ENCODE results near the gene FANCC.
"Not testable (repeated sequence)": the region's sequence is repeated elsewhere in the genome, so short reads cannot be mapped to it uniquely, and the experiment has no call there.

The FANCC gene

GRCh38 chr9:95338243-95338642, 20.7 kb upstream of the FANCC start:
- no peak for TF ChIP-seq CTCF (IDR thresholded peaks at IDR 0.05)
- Histone ChIP-seq H3K9me3 (no peaks in the 10 kb centered on the region), H3K27me3 (peaks cover 25% of the 10 kb centered on the region), H3K27ac (no peak overlapping the region), H3K36me3 (no peaks in the 10 kb centered on the region), H3K4me1 (ENCODE audit: control insufficient read depth in 1 of 2, insufficient read depth in 1 of 2, low read depth in 1 of 2, low read length in 1 of 2) (no peaks in the 10 kb centered on the region), H3K4me3 (ENCODE audit: low read depth in 1 of 2, low read length in 1 of 2) (no peak overlapping the region)

- Histone ChIP-seq H3K27me3 (peaks cover 20% of the 10 kb centered on the region), H3K4me3 (ENCODE audit: low read depth in 1 of 2, low read length in 1 of 2) (no peak overlapping the region), H3K4me1 (ENCODE audit: control insufficient read depth in 1 of 2, insufficient read depth in 1 of 2, low read depth in 1 of 2, low read length in 1 of 2) (no peaks in the 10 kb centered on the region), H3K27ac (no peak overlapping the region), H3K36me3 (no peaks in the 10 kb centered on the region), H3K9me3 (no peaks in the 10 kb centered on the region)
- no peak for TF ChIP-seq CTCF (IDR thresholded peaks at IDR 0.05)
Observed at GRCh38 chr9:95336281-95336680, 18.8 kb upstream of the FANCC start.

- Histone ChIP-seq H3K27me3 (peaks cover 26% of the 10 kb centered on the region), H3K36me3 (no peaks in the 10 kb centered on the region), H3K4me1 (ENCODE audit: control insufficient read depth in 1 of 2, insufficient read depth in 1 of 2, low read depth in 1 of 2, low read length in 1 of 2) (no peaks in the 10 kb centered on the region), H3K4me3 (ENCODE audit: low read depth in 1 of 2, low read length in 1 of 2) (no peak overlapping the region), H3K27ac (no peak overlapping the region), H3K9me3 (no peaks in the 10 kb centered on the region)
- TF ChIP-seq CTCF (IDR thresholded peaks at IDR 0.05): no peak
Observed at GRCh38 chr9:95333426-95333825, 15.9 kb upstream of the FANCC start.

GRCh38 chr9:95332860-95333259, 15.4 kb upstream of the FANCC start:
- Histone ChIP-seq H3K4me3 (ENCODE audit: low read depth in 1 of 2, low read length in 1 of 2) (no peak overlapping the region), H3K27ac (no peak overlapping the region), H3K27me3 (peaks cover 26% of the 10 kb centered on the region), H3K9me3 (peaks cover 3% of the 10 kb centered on the region), H3K36me3 (no peaks in the 10 kb centered on the region), H3K4me1 (ENCODE audit: control insufficient read depth in 1 of 2, insufficient read depth in 1 of 2, low read depth in 1 of 2, low read length in 1 of 2) (no peaks in the 10 kb centered on the region)
- no peak for TF ChIP-seq CTCF (IDR thresholded peaks at IDR 0.05)

- Histone ChIP-seq H3K27me3 (peaks cover 26% of the 10 kb centered on the region), H3K4me3 (ENCODE audit: low read depth in 1 of 2, low read length in 1 of 2) (no peak overlapping the region), H3K4me1 (ENCODE audit: control insufficient read depth in 1 of 2, insufficient read depth in 1 of 2, low read depth in 1 of 2, low read length in 1 of 2) (no peaks in the 10 kb centered on the region), H3K27ac (no peak overlapping the region), H3K9me3 (peaks cover 11% of the 10 kb centered on the region), H3K36me3 (no peaks in the 10 kb centered on the region)
- no peak for TF ChIP-seq CTCF (IDR thresholded peaks at IDR 0.05)
Observed at GRCh38 chr9:95330720-95331404, 13.4 kb upstream of the FANCC start.

- not testable (repeated sequence) for H3K4me3 ChIP-seq (ENCODE audit: low read depth in 1 of 2, low read length in 1 of 2); H3K27ac ChIP-seq; H3K4me1 ChIP-seq (ENCODE audit: control insufficient read depth in 1 of 2, insufficient read depth in 1 of 2, low read depth in 1 of 2, low read length in 1 of 2); H3K36me3 ChIP-seq
- H3K9me3 ChIP-seq: peaks cover 11% of the 10 kb centered on the region
- H3K27me3 ChIP-seq: peaks cover 20% of the 10 kb centered on the region
Observed at GRCh38 chr9:95329061-95329460, 11.6 kb upstream of the FANCC start.
